Peyer's patch (tissue), 4 donors: ENCODE measurements around the gene MRPL36. TPM values are rescaled to one million over a fixed set of nuclear protein-coding genes. Genes with fewer than 3 reads are reported as not detected.
"Not testable (repeated sequence)": the region's sequence is repeated elsewhere in the genome, so short reads cannot be mapped to it uniquely, and the experiment has no call there.

Experiments used
- DNase-seq, 3 donors: peaks; one replicate each; pipeline ENCODE4 v3.0.0-alpha.2; 2017 to 2019
- H3K27ac ChIP-seq, 4 donors: fragments of 200-600 bp; sonication (generic); one replicate each; pipeline ENCODE4 v1.5.1; 2016 to 2019
- H3K27me3 ChIP-seq, 2 donors: fragments of 200-600 bp; sonication (generic); one replicate each; pipeline ENCODE4 v1.5.1; 2019
- H3K36me3 ChIP-seq, 3 donors: fragments of 200-600 bp; sonication (generic); one replicate each; pipeline ENCODE4 v1.5.1; 2016 to 2019
- H3K4me1 ChIP-seq, 4 donors: fragments of 200-600 bp; sonication (generic); one replicate each; pipeline ENCODE4 v1.5.1; 2016 to 2019
- H3K4me3 ChIP-seq, 4 donors: fragments of 200-600 bp; sonication (generic); 1 replicate in 3 of 4; 2 replicates in 1 of 4; pipeline ENCODE4 v1.5.1; 2016 to 2019; ENCODE audit warnings: mild to moderate bottlenecking in 1 of 4
- H3K9me3 ChIP-seq, 4 donors: fragments of 200-600 bp; sonication (generic); one replicate each; pipeline ENCODE4 v1.5.1; 2016 to 2019; ENCODE audit warnings: mild to moderate bottlenecking in 1 of 4
- POLR2A ChIP-seq, 2 donors: fragments of 450-650 bp; IDR thresholded peaks; one replicate each; pipeline ENCODE4 v1.5.1; 2017; ENCODE audit warnings: antibody characterized with exemption in 2 of 2, mild to moderate bottlenecking in 2 of 2, moderate library complexity in 2 of 2
- total RNA-seq, 4 donors: library from RNA; depleted of rRNA; stranded (reverse); fragments of >200 nt; gene quantifications; one replicate each; pipeline ENCODE4 v1.1.0, GENCODE V29; 2016
- TF ChIP-seq, protein P1 (sequence below), 6 experiments: fragments of 450-650 bp in 4 of 6; fragments of 200-600 bp in 2 of 6; sonication (generic) in 1 of 6; IDR thresholded peaks; one replicate each; pipeline ENCODE4 v1.5.1; 2017 to 2019; ENCODE audit warnings: antibody characterized with exemption in 6 of 6, mild to moderate bottlenecking in 3 of 6, moderate library complexity in 1 of 6

Gene MRPL36
- total RNA-seq, 4 donors from 2014 or later, result 21.9 to 23.9 (median 23.3) TPM

DNA sequence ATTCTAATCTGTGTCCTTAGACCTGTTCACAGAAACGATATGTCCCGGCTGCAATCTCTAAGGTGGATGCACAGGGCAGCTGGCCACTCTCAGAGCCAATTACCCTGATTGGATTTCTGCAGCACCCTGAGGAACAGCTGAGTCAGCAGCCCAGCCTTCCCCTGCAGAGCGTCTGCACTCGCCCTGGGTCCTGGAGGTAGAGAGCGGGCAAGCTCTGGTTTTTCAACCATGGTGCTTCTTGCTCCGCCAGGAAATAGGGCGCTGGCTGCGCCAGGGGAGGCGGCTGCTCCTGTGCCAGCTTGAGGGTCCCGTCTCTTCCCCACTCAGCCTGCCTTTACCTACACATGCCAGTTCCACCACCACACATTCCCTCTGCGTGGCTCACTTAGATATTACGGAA lies 20.7 kb upstream of the MRPL36 start:
- no peaks in the 10 kb centered on the region for H3K4me1 ChIP-seq
- no peak overlapping the region for H3K4me3 ChIP-seq
- H3K27me3 ChIP-seq, result no peaks in the 10 kb centered on the region
- H3K9me3 ChIP-seq, result no peaks in the 10 kb centered on the region
- DNase-seq, result peak in 2 of 3 donors; percentile 16 to 29
- peaks cover 0 to 66% (median 0%) of the 10 kb centered on the region in 3 donors for H3K36me3 ChIP-seq
- H3K27ac ChIP-seq, result no peak overlapping the region
- TF ChIP-seq POLR2A (IDR thresholded peaks at IDR 0.05), result no peak
- TF ChIP-seq, protein P1, sequence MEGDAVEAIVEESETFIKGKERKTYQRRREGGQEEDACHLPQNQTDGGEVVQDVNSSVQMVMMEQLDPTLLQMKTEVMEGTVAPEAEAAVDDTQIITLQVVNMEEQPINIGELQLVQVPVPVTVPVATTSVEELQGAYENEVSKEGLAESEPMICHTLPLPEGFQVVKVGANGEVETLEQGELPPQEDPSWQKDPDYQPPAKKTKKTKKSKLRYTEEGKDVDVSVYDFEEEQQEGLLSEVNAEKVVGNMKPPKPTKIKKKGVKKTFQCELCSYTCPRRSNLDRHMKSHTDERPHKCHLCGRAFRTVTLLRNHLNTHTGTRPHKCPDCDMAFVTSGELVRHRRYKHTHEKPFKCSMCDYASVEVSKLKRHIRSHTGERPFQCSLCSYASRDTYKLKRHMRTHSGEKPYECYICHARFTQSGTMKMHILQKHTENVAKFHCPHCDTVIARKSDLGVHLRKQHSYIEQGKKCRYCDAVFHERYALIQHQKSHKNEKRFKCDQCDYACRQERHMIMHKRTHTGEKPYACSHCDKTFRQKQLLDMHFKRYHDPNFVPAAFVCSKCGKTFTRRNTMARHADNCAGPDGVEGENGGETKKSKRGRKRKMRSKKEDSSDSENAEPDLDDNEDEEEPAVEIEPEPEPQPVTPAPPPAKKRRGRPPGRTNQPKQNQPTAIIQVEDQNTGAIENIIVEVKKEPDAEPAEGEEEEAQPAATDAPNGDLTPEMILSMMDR (IDR thresholded peaks at IDR 0.05), result no peak

GRCh38 chr5:1819458-1819857 lies 19.8 kb upstream of the MRPL36 start:
- Histone ChIP-seq H3K27me3 (no peaks in the 10 kb centered on the region), H3K9me3 (no peaks in the 10 kb centered on the region), H3K27ac (no peak overlapping the region), H3K4me3 (no peak overlapping the region), H3K4me1 (no peaks in the 10 kb centered on the region), H3K36me3 (peaks cover 0 to 66% (median 2%) of the 10 kb centered on the region in 3 donors)
- TF ChIP-seq, protein P1 (IDR thresholded peaks at IDR 0.05), result no peak
- TF ChIP-seq POLR2A (IDR thresholded peaks at IDR 0.05), result no peak
- DNase-seq, result peak in 1 of 3 donors; percentile 7

- no peak overlapping the region for H3K27ac ChIP-seq
- peaks cover 0 to 68% (median 3%) of the 10 kb centered on the region in 3 donors for H3K36me3 ChIP-seq
Measured at GRCh38 chr5:1818784-1819183, 19.1 kb upstream of the MRPL36 start.

DNA sequence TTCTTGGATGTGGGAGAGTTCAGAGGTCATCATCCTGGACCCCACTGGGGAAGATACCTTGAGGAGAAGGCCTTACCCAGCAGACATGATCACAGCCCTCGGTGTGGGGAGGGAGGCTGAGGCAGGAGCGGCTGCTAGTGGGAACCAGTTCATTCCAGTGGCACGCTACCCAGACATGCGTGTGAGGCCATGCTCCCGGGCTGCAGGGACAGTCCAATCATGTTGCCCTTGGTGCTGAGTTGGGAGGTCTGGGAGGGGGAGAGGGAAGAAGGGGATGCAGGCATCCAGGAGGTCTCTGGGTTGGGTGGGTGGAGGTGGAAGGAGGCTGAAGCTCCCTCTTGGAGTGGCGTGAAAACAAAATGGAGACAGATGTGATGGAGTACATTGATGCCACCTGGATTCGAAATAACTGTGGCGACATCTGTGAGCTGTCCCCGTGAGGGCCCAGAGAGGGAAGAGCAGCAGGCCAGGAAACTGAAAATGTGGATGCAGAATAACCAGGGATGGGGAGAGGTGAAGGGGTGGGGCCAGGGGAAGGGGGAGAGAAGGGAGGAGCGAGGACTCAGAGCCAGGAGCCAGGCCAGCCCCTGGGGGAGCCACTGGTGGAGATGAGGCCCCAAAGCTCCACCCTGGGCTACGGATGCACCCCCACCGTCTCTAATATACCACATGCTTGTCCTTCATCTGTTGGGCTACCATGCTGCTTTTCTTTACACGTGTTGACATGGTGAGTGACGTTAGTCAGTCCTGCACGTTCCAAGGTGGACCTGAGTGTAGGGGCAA lies 17.8 kb upstream of the MRPL36 start:
- Histone ChIP-seq H3K9me3 (no peaks in the 10 kb centered on the region), H3K27ac (no peak overlapping the region), H3K4me3 (no peak overlapping the region), H3K4me1 (no peaks in the 10 kb centered on the region), H3K27me3 (no peaks in the 10 kb centered on the region), H3K36me3 (peaks cover 0 to 81% (median 3%) of the 10 kb centered on the region in 3 donors)
- TF ChIP-seq, protein P1 (IDR thresholded peaks at IDR 0.05), result no peak
- TF ChIP-seq POLR2A (IDR thresholded peaks at IDR 0.05), result no peak
- peak in 1 of 3 donors; percentile 21 for DNase-seq

More at GRCh38 chr5:1818784-1819183, 19.1 kb upstream of the MRPL36 start:
- Histone ChIP-seq H3K4me3 (no peak overlapping the region), H3K27me3 (no peaks in the 10 kb centered on the region), H3K9me3 (no peaks in the 10 kb centered on the region), H3K4me1 (no peaks in the 10 kb centered on the region)
- TF ChIP-seq POLR2A (IDR thresholded peaks at IDR 0.05), result no peak
- TF ChIP-seq, protein P1 (IDR thresholded peaks at IDR 0.05), result no peak
- DNase-seq, result peak in 1 of 3 donors; percentile 6

DNA sequence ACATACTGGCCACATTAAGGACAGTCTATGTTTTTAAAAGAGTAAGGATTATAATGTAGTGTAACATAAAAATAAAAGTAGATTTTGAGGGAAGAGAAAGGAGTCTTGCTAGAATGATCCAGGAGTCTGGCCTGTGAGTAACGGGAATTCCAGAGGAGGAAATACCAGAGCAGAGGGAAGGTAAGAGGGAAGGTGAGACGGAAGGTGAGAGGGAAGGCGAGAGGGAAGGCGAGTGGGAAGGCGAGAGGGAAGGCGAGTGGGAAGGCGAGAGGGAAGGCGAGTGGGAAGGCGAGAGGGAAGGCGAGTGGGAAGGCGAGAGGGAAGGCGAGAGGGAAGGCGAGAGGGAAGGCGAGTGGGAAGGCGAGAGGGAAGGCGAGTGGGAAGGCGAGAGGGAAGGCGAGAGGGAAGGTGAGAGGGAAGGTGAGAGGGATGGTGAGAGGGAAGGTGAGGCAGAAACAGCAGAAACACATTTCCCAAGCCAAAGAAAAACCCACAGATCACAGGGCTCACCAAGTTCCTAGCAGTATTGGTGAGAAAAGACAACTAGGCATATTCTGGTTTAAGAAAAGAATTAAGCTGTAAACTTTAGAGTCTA lies 17.0 kb upstream of the MRPL36 start:
- not testable (repeated sequence) for H3K4me3 ChIP-seq, H3K27me3 ChIP-seq, H3K9me3 ChIP-seq, DNase-seq, H3K4me1 ChIP-seq, H3K27ac ChIP-seq
- peaks cover 0 to 89% (median 3%) of the 10 kb centered on the region in 3 donors for H3K36me3 ChIP-seq

DNA sequence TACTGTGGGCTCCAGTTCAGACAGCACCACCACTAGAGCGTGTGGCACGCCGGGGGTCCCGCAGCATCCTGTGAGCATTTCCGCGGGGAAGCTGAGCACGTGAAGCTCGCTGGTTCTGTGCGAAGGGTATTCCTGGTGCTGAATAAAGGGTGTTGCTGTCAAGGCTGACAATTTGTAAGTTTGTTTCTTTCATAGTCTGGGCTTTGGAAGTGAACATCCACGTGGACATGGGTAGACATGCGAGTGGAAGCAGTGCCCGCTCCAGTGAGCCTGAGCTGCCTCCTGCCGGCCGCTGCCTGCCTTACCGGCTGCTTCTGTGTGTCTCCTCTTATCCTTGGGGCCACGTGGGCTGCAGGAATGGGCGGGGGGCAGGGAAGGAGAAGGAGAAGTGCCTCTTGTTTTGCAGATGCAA lies 16.2 kb upstream of the MRPL36 start:
- no peak for DNase-seq
- no peak overlapping the region for H3K4me3 ChIP-seq
- peaks cover 0 to 94% (median 3%) of the 10 kb centered on the region in 3 donors for H3K36me3 ChIP-seq
- TF ChIP-seq, protein P1 (IDR thresholded peaks at IDR 0.05), result no peak
- TF ChIP-seq POLR2A (IDR thresholded peaks at IDR 0.05), result no peak
- no peaks in the 10 kb centered on the region for H3K27me3 ChIP-seq
- H3K9me3 ChIP-seq, result no peaks in the 10 kb centered on the region
- H3K4me1 ChIP-seq, result no peaks in the 10 kb centered on the region
- no peak overlapping the region for H3K27ac ChIP-seq
